SK-N-SH (cell line): ENCODE data around the gene MAP2. TPM values are rescaled to one million over a fixed set of nuclear protein-coding genes. Genes with fewer than 3 reads are reported as not detected.

ENCODE experiments used
- CTCF ChIA-PET: fragments of 300-600, 350-600 bp; formaldehyde crosslinking; extraction: SDS; loops from one replicate; lab custom pipeline; 2021; lab: Yijun Ruan, JAX
- POLR2A ChIA-PET: fragments of 350-600 bp; sonication (Branson Sonifier 250); formaldehyde crosslinking; extraction: SDS; loops from one replicate; lab custom pipeline; 2020; ENCODE audit warnings: antibody characterized with exemption, inconsistent platforms; lab: Yijun Ruan, JAX
- DNase-seq: peaks from one replicate; pipeline ENCODE4 v3.0.0; 2012
- H2AFZ ChIP-seq: fragments of 200-600 bp; sonication (generic); 2 replicates; pipeline ENCODE4 v1.8.1; 2016; ENCODE audit warnings: antibody characterized with exemption, mild to moderate bottlenecking, low read depth
- H3F3A ChIP-seq: fragments of 200-600 bp; sonication (generic); replicated peaks from 2 replicates; pipeline ENCODE3; 2016; ENCODE audit warnings: antibody characterized with exemption, mild to moderate bottlenecking; ENCODE audit not compliant: insufficient read depth
- H3K27ac ChIP-seq, 2 experiments: fragments of 200-500 bp in 1 of 2; fragments of 200-600 bp in 1 of 2; sonication (Bioruptor generic) in 1 of 2; sonication (generic), shearing (Covaris generic) in 1 of 2; 2 replicates each; pipeline versions ENCODE4 v1.5.1 to v1.6.1; 2014 to 2016; ENCODE audit warnings: low read depth in 2 of 2, inconsistent platforms in 1 of 2, low read length in 1 of 2, mild to moderate bottlenecking in 1 of 2, mixed read lengths in 1 of 2
- H3K27me3 ChIP-seq: fragments of 200-600 bp; sonication (generic), shearing (Covaris generic); 2 replicates; pipeline ENCODE4 v1.6.1; 2016; ENCODE audit warnings: mixed run types; ENCODE audit not compliant: insufficient read depth
- H3K36me3 ChIP-seq, 2 experiments: fragments of 200-500 bp in 1 of 2; fragments of 200-600 bp in 1 of 2; sonication (Bioruptor generic) in 1 of 2; sonication (generic) in 1 of 2; replicated peaks in 1 of 2; 2 replicates each; pipeline versions ENCODE3 to v1.5.1; 2014 to 2016; ENCODE audit warnings: low read length in 1 of 2, mild to moderate bottlenecking in 1 of 2; ENCODE audit not compliant: insufficient read depth in 2 of 2, control insufficient read depth in 1 of 2
- H3K4me1 ChIP-seq, 2 experiments: fragments of 200-500 bp in 1 of 2; fragments of 200-600 bp in 1 of 2; sonication (Bioruptor generic) in 1 of 2; sonication (generic), shearing (Covaris generic) in 1 of 2; 2 replicates each; pipeline versions ENCODE4 v1.5.1 to v1.6.1; 2014 to 2016; ENCODE audit warnings: low read depth in 1 of 2, low read length in 1 of 2, mixed run types in 1 of 2; ENCODE audit not compliant: insufficient read depth in 2 of 2, control insufficient read depth in 1 of 2
- H3K4me2 ChIP-seq: fragments of 200-600 bp; sonication (generic), shearing (Covaris generic); 2 replicates; pipeline ENCODE4 v1.6.1; 2017; ENCODE audit warnings: mixed run types
- H3K4me3 ChIP-seq, 2 experiments: fragments of 200-500 bp in 1 of 2; fragments of 200-600 bp in 1 of 2; sonication (Bioruptor generic) in 1 of 2; sonication (generic), shearing (Covaris generic) in 1 of 2; 2 replicates each; pipeline versions ENCODE4 v1.5.1 to v1.8.1; 2014 to 2016; ENCODE audit warnings: low read depth in 2 of 2, inconsistent platforms in 1 of 2, low read length in 1 of 2, mild to moderate bottlenecking in 1 of 2, mixed read lengths in 1 of 2, moderate library complexity in 1 of 2
- H3K79me2 ChIP-seq: fragments of 200-600 bp; sonication (generic); 2 replicates; pipeline ENCODE4 v1.8.1; 2017; ENCODE audit warnings: mild to moderate bottlenecking; ENCODE audit not compliant: insufficient read depth
- H3K9ac ChIP-seq: fragments of 200-600 bp; sonication (generic); 2 replicates; pipeline ENCODE4 v1.6.1; 2017; ENCODE audit warnings: mixed run types
- H3K9me2 ChIP-seq: fragments of 200-600 bp; sonication (generic); 2 replicates; pipeline ENCODE4 v1.6.1; 2017; ENCODE audit warnings: mixed run types
- H3K9me3 ChIP-seq: fragments of 200-600 bp; sonication (generic); 2 replicates; pipeline ENCODE4 v1.6.1; 2017; ENCODE audit warnings: mixed run types, mild to moderate bottlenecking, moderate library complexity
- H4K20me1 ChIP-seq: fragments of 200-600 bp; sonication (generic); 2 replicates; pipeline ENCODE4 v1.6.1; 2017; ENCODE audit warnings: mild to moderate bottlenecking, mixed run types; ENCODE audit not compliant: insufficient read depth
- CTCF ChIP-seq: fragments of 200-600 bp; sonication (generic); IDR thresholded peaks from 2 replicates; pipeline ENCODE4 v1.6.1; 2017; ENCODE audit warnings: antibody characterized with exemption, mild to moderate bottlenecking, moderate library complexity
- EZH2phosphoT487 ChIP-seq: fragments of 200-600 bp; sonication (generic); IDR thresholded peaks from 2 replicates; pipeline ENCODE4 v1.6.1; 2017; ENCODE audit warnings: low read depth, mixed run types, mild to moderate bottlenecking, antibody characterized with exemption, moderate library complexity, borderline replicate concordance
- FOXJ3 ChIP-seq: sonication (generic); formaldehyde crosslinking; IDR thresholded peaks from 2 replicates; pipeline ENCODE4 v1.5.1; 2020; ENCODE audit warnings: mild to moderate bottlenecking, missing genetic modification reagents
- FOXM1 ChIP-seq: IDR thresholded peaks from 2 replicates; pipeline ENCODE4 v1.4.0; 2012; ENCODE audit warnings: low read depth, mild to moderate bottlenecking
- GATA2 ChIP-seq: sonication (generic); formaldehyde crosslinking; IDR thresholded peaks from 2 replicates; pipeline ENCODE4 v1.5.0; 2020; ENCODE audit warnings: mild to moderate bottlenecking, missing genetic modification reagents
- IRF3 ChIP-seq: fragments of 150-350 bp; IDR thresholded peaks from 2 replicates; pipeline ENCODE4 v1.6.1; 2016; ENCODE audit warnings: mild to moderate bottlenecking, low read depth, low read length
- MAX ChIP-seq: IDR thresholded peaks from 2 replicates; pipeline ENCODE4 v1.4.0; 2012; ENCODE audit warnings: low read depth
- NFIC ChIP-seq: IDR thresholded peaks from 2 replicates; pipeline ENCODE4 v1.4.0; 2012; ENCODE audit warnings: borderline replicate concordance
- NRF1 ChIP-seq: IDR thresholded peaks from 2 replicates; pipeline ENCODE4 v1.6.1; 2012; ENCODE audit warnings: low read depth, mild to moderate bottlenecking, low read length
- PBX3 ChIP-seq: IDR thresholded peaks from 2 replicates; pipeline ENCODE4; 2012
- POLR2AphosphoS5 ChIP-seq: IDR thresholded peaks from 2 replicates; pipeline ENCODE4 v1.6.1; 2012; ENCODE audit warnings: low read depth, low read length
- RCOR1 ChIP-seq: fragments of 150-350 bp; IDR thresholded peaks from 2 replicates; pipeline ENCODE4 v1.6.1; 2017; ENCODE audit warnings: antibody characterized with exemption, low read length
- SMC3 ChIP-seq: IDR thresholded peaks from 2 replicates; pipeline ENCODE4 v1.6.1; 2012; ENCODE audit warnings: low read depth, low read length, improper control_type of control experiment
- TAF1 ChIP-seq: IDR thresholded peaks from 2 replicates; pipeline ENCODE4 v1.6.1; 2012; ENCODE audit warnings: low read depth, mild to moderate bottlenecking, low read length, moderate library complexity, borderline replicate concordance
- USF2 ChIP-seq: fragments of 150-350 bp; IDR thresholded peaks from 2 replicates; pipeline ENCODE4 v1.6.1; 2017; ENCODE audit warnings: antibody characterized with exemption, low read length, low read depth, borderline replicate concordance
- YY1 ChIP-seq: IDR thresholded peaks from 2 replicates; pipeline ENCODE4 v1.4.0; 2012; ENCODE audit warnings: low read depth, mild to moderate bottlenecking
- WGBS: methylation state at CpG from one replicate; pipeline ENCODE4 v1.1.6; 2017; ENCODE audit warnings: low lambda C conversion rate; 5-methylcytosine and 5-hydroxymethylcytosine counted together
- polyA plus RNA-seq, 3 experiments: library from polyadenylated mRNA; depleted of rRNA; stranded (reverse); fragments of >200 nt; gene quantifications; 2 replicates each; pipeline ENCODE4 v1.2.3, GENCODE V29; 2012

The MAP2 gene
- polyA plus RNA-seq, 1 of the 3 experiments (the other 2 are of a cell fraction) = 7.8 TPM

GRCh38 chr2:209681201-209681735 lies 257.4 kb downstream of the MAP2 start:
- WGBS = 69% methylated on average over 1 of the region's 1 CpG
- POLR2A ChIA-PET = no interaction called here
- CTCF ChIA-PET = interaction anchor here (0.9 to 1.8 kb wide), 2 partner anchors 10 to 257 kb away, joined by 3 to 4 read pairs; no protein-coding TSS in a partner anchor

More at GRCh38 chr2:209681201-209681735, 257.4 kb downstream of the MAP2 start:
- H3K36me3 ChIP-seq = peaks cover 0 to 33% of the 10 kb centered on the region in 2 experiments
- H3K4me2 ChIP-seq = no peak overlapping the region
- no peak overlapping the region for H3K4me3 ChIP-seq
- H3K9me3 ChIP-seq = no peaks in the 10 kb centered on the region
- H3K79me2 ChIP-seq = no peaks in the 10 kb centered on the region
- no peaks in the 10 kb centered on the region for H3K27me3 ChIP-seq
- H4K20me1 ChIP-seq = no peaks in the 10 kb centered on the region
- no peaks in the 10 kb centered on the region; a peak in 1 of 4 replicates for H3K4me1 ChIP-seq
- H3K9ac ChIP-seq = no peak overlapping the region
- H2AFZ ChIP-seq = no peak overlapping the region
- DNase-seq = no peak
- no peak for TF ChIP-seq FOXM1
- no peak for TF ChIP-seq NFIC
- TF ChIP-seq GATA2 (CRISPR knock-in tag) = no peak
- TF ChIP-seq USF2 = no peak
- TF ChIP-seq SMC3 = no peak
- no peak for TF ChIP-seq CTCF
- no peak for TF ChIP-seq EZH2phosphoT487
- TF ChIP-seq POLR2AphosphoS5 = no peak
- TF ChIP-seq IRF3 = no peak
- TF ChIP-seq TAF1 = no peak
- no peak for TF ChIP-seq NRF1
- TF ChIP-seq MAX = no peak
- TF ChIP-seq PBX3 = no peak
- TF ChIP-seq FOXJ3 (CRISPR knock-in tag) = no peak
- no peak for TF ChIP-seq RCOR1
- no peak for TF ChIP-seq YY1
- TF ChIP-seq, all 33 proteins: peak for 0
- Histone ChIP-seq H3F3A (no peaks in the 10 kb centered on the region), H3K27ac (no peak overlapping the region), H3K9me2 (no peaks in the 10 kb centered on the region)
